Left kidney (tissue), 2 donors: Measurements from ENCODE around the gene ICA1L. TPM values are rescaled to one million over a fixed set of nuclear protein-coding genes. Genes with fewer than 3 reads are reported as not detected.
A peak's percentile ranks its signal among the peaks of the same experiment; 100 is the strongest.
"Not testable (repeated sequence)": the region's sequence is repeated elsewhere in the genome, so short reads cannot be mapped to it uniquely, and the experiment has no call there.

ENCODE experiments used
- DNase-seq: peaks from one replicate; pipeline ENCODE4 v3.0.0-alpha.2; 2013
- polyA plus RNA-seq: library from polyadenylated mRNA; unstranded; fragments of 120-200 nt; gene quantifications from one replicate; pipeline ENCODE4 v1.2.1, GENCODE V29; 2013; ENCODE audit not compliant: insufficient read length

The ICA1L gene
- polyA plus RNA-seq, 1 donor: 24.4 TPM

DNA sequence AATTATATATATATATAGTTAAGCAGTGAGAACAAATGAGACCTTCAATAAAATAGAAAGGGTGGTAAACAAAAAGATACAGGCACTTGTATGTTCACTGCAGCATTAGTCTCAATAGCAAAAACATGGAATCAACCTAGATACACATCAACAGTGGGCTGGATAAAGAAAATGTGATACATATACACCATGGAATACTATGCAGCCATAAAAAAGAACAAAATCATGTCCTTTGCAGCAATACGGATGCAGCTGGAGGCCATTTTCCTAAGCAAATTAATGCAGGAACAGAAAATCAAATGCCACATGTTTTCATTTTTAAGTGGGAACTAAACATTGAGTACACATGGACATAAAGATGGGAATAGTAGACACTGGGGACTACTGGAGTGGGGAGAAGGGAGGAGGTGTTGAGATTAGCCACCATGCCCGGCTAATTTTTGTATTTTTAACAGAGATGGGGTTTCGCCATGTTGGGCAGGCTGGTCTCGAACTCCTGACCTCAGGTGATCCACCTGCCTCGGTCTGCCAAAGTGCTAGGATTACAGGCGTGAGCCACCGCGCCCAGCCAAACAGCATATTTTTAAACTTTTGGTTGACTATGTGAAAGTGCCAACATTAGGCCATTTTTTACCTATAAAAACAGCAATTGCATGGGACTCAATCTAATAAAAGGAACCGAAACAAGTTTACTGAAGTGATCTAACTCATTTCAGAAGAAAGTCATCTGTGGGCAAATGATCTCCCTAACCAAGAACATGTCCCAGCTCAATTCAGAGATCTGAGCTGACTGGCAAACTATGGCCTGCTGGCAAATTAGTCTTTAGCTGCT is 23.7 kb downstream of the ICA1L start:
- no peak for DNase-seq

DNA sequence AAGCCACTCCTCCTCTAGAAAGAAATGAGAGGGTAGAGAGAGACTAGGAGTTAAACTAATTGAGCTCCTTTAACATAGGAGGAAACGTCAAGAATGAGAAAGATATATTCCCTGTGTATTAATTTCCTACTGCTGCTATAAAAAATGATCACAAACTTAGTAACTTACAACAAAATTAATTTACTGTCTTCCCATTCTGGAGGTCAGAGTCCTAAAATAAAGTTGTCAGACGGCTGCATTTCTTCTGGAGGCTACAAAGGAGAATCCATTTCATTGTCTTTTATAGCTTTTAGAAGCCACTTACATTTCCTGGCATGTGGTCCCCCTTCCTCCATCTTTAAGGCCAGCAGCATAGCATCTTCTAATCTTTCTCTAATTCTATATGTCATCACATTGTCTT is 26.9 kb downstream of the ICA1L start:
- DNase-seq: peak; percentile 35

DNA sequence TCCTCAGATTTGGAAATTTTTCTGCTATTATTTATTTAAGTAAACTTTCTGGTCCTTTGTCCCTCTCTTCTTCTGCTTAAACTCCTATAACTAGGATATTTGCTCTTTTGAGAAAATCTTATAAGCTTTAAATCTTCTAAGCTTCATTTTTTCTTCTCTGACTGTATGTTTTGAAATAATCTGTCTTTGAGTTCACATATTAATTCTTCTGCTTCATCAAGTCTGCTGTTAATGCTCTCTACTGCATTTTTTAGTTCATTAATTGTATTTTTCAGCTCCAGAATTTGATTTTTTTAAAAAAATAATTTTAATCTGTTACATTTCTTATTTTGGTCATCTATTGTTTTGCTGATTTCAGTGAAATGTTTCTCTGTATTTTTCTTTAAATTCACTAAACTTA is 28.9 kb downstream of the ICA1L start:
- DNase-seq: no peak

DNA sequence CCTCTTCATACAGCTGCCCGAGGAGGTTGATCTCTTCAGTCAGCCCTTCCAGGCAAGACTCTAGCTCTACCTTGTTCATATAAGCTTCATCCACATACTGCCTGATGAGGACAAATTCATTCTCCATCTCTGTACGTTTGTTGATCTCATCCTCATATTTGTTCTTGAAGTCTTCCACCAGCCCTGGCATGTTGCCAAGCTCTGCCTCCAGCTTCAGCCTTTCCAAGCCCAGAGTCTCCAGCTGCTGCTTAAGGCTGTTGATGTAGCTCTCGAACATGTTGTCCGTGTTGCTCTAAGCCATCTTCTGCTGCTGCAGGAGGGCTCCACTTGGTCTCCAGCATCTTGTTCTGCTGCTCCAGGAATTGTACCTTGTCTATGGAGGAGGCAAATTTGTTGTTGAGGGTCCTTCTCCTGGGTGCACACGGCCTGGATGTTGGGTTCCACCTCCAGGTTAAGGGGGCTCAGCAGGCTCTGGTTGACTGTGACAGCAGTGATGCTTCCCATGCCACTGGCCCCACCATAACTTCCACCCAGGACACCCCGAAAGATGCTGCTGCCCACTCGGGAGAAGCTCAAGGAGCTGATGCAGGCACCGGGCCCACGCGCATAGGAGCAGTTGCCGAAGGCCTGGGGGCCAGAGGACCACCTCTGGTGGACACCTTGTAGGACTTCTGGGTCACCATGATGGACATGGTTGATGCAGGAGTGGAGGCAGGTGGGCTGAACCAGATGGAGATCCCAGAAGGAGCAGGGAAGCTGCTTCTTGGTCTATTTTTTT is 30.3 kb downstream of the ICA1L start:
- DNase-seq: no peak

DNA sequence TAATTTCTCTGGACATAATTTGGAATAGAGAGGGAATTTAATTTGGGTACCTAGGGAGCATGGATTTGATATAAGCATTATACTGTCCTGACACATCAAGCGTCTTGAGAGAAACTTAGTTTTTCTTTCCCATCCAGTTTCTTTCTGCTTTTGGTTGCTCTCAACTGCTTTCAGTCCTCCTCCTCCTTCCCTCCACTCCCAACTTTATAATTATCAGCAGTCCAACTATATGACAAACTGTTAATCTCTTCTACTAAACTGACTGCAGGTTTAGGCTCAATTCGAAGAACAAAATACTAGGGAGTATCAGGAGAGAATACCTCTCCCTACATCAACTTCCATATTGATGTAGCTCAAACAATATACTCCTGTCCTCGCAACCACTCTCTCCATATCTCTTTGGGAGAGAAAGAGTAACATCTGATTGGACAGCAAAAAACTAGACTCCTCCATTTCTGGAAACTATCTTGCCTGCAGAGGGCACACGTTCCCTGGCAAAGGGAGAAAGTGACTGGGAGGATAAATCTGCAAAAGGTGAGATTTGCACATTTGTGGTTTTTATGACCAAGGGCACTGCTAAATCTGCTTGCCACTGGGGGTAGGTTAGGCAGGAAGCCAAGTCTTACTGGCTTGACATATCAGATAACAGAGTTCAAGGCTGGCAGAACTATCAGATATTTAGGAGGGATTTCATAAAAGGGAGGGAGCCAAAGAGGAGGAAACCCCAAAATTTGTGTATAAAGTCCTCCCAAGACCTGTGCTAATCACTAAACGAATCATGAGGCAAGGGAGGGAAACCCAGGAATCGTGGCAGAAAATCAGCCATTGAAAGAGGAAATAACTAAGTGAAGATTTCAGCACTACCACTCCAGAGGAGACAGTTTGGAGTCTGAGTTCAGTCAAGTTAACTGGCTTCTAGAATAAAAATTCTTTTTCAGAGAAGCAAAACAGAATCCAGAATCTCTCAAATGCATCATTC is 40.0 kb downstream of the ICA1L start:
- DNase-seq: peak; percentile 59

DNA sequence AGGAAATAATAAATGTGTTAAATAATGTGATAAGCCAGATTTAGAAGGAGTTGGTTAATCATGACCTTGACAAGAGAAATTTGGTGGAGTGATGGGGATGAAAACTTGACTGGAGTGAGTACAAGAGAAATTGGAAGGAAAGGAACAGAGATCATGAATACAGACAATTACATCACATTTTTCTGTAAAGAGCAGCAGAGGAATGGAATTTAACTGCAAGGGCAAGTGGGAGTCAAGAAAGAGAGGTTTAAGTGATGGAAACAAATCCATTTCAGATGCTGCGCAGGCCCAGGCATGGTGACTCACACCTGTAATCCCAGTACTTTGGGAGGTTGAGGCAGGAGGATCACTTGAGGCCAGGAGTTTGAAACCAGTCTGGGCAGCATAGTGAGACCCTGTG is 46.7 kb downstream of the ICA1L start:
- DNase-seq: no peak

DNA sequence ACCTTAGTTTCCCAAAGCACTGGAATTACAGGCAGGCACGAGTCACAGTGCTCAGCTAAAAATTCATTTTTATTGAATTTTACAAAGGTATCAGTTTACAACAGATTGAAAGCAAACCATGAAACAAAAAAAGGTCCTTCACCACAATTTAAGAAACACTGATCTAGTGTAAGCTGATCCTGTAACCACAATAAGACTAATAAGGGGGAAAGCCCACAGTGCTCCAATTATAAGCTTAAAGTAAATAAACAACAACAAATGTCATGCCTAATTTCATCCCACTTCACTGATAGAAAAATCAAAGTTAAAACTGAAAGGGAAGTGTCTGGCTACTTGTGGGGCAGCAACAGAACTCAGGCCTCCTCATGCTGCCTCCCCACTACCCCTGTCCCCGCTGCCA is 49.2 kb downstream of the ICA1L start:
- no peak for DNase-seq

DNA sequence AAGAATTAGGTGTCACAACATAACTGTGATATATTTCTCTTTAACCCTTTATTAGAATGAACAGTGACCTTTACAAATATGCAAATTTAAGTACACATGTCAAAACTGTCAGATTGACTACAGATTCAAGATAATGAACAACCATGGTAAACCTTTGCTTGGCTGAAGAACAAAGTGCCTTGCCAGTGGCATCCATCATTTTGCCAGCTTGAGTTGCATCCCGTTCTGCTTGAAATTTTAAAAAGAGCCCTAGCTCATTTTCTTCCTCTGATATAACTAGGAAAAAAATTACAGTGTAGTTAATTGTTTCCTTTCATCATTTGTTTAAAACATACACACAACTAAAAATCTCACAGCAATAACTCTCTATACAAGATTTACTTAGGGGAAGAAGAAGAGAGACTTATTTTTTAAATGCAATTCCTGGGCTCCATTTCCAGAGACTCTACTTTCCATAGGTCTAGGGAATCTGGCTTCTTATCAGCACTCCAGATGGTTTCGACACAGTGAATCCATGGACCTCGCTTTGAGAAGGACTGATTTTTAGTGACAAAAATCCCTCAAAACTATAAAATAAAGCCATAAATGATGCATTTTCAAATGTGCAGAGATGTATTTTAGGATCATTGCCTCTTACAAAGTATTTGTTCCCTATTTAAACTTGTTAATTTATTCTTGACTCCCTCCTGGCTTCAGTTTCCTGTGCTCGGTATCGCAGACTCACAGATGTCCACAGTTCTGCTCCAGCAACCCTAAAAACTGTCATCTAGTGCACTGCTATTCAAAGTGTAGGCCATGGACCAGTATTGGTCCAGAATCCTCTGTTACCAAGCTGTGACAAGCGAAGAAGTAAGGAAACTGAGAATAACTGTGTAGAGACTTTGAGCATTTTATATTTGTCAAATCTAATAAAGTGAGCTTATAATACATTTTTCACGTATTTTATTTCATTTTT is 50.1 kb downstream of the ICA1L start:
- DNase-seq: no peak

DNA sequence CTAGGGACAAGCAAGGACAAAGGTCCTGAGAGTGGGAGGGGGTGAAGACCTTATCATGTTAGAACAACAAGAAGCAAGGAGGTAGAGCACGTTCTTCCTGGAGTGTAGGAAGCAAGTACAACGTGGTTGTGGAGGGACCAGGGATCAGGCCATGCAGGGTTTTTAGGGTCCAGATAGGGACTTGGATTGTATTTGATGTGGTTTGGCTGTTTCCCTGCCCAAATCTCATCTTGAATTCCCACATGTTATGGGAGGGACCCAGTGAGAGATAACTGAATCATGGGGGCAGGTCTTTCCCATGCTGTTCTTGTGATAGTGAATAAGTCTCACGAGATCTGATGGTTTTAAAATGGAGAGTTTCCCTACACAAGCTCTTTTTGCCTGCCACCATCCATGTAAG is 53.2 kb downstream of the ICA1L start:
- DNase-seq: no peak

DNA sequence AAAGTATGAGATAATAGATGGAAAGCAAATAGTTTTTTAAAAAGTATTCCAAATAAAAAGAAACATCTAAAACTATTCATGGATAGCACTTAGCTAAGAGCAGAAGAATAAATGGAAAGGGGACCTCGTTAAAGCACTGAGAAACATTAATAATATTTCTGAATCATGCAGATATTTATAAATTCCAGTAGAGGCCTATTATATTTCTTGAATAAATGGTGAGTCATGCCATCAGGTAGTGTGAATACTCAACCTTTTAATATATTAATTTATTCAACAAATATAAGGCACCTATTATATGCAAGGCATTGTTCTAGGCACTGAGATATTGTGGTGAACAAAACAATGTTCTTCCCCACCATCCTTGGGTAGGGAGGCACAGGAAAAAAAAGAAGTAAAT is 53.8 kb downstream of the ICA1L start:
- DNase-seq: no peak

DNA sequence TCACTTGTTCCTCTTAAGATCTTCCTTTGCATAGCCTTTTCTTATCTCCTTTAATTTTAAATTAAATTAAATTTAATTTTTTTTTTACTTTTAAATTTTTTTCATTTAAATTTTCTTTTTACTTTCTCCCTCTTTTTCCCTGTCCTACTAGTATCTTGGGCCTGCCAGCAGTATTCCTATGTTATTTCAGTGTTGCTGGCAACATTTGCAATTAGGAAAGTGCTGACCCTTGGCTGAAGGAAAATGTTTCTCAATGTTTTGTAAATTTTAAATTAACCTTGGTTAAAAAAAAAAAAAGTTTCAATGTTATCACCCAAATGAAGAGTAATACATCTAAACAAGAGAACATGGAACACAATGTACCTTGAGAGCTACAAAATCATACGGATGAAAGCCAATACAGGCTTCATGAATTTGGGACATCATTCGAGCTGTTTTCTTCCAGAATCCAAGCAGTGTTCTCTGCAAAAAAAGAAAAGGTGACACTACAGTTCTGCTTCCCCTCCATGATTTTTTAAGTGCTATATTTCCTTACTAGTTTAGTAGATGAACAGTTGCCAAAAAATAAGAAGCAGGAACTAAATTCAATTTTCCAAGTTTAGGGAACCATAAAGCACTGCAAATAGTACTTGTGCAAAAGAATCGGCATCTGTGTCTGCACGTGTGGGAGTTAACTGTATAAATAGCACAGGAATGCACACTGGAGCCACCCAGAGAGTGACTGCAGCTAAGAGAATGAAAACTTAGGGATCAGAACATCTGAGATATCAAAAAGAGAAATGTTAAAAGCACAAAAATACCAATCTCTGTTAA is 55.8 kb downstream of the ICA1L start:
- DNase-seq: peak; percentile 52

DNA sequence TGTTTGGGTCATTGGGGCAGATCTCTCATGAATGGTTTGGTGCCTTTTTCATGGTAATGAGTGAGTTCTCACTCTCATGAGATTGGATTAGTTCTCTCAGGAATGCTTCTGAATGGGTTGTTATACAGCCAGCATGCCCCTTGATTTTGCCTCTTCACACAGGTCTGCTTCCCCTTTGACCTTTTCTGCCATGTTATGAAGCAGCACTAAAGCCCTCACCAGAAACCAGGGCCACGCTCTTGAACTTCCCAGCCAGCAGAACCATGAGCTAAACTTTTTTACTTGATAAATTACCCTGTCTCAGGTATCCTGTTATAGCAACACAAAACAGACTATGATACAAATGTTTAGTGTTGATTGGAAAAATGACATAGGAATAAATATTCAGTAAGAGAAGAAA is 57.3 kb downstream of the ICA1L start:
- DNase-seq: no peak

DNA sequence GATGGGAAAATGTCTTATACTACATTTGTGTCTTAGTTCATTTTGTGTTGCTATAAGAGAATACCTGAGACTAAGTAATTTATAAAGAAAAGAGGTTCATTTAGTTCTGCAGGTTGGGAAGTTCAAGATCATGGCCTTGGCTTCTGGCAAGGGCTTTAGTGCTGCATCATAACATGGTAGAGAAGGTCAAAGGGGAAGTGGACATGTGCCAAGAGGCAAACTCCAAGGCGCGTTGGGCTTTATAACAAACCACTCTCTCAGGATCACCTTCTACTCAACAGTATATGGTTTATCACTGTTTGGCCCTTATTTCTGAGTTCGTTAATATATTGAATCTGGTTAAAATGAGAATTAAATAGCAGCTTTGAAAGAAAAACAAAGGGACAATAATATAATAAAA is 58.2 kb downstream of the ICA1L start:
- DNase-seq: no peak

DNA sequence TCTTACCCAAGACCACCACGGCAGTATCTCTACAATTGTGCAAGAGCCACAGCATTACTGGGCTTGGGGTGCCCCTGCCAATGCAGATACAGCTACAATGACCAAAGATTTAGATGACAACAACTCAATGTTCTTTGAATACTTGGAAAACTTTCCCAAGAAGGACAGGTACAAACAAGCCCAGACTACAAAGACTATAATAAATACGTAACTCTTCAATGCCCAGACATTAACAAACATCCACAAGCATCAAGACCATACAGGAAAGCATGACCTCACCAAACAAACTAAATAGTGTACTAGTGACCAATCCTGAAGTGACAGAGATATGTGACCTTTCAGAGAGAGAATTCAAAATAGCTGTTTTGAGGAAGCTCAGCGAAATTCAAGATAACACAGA is 62.8 kb downstream of the ICA1L start:
- no peak for DNase-seq

DNA sequence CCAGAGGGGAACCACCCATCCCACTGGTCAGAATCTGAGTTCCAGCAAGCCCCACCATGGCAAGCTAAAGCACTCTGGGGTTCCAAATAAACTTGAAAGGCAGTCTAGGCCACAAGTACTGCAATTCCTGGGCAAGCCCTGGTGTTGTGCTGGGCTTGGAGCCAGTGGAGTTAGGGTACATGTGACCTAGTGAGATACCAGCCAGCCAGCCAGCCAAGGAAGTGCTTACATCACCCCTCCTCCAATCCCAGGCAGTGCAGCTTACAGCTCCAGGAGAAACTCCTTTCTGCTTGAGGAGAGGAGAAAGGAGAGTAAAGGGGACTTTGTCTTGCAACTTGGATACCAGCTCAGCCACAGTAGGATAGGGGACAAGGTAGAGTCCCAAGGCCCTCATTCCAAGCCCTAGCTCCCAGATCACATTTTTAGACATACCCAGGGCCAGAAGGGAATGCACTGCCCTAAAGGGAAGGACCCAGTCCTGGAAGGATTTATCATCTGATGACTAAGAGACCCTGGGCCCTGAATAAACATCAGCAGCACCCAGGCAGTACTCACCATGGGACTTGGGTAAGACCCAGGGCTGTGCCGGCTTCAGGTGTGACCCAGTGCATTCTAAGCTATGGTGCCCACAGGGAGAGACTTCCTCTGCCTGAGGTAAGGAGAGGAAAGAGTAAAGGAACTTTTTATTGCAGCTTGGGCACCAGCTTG is 64.0 kb downstream of the ICA1L start:
- DNase-seq: peak; percentile 38

DNA sequence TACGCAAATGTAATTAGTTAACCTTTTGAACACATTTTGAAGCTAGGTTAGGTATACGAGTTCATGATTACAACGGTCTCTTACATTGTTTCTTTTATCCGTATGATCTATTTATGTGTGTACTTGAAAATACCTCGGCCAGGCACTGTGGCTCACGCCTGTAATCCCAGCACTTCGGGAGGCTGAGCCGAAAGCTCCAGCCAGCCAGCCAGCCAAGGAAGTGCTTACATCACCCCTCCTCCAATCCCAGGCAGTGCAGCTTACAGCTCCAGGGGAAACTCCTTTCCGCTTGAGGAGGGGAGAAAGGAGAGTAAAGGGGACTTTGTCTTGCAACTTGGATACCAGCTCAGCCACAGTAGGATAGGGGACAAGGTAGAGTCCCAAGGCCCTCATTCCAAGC is 65.7 kb downstream of the ICA1L start:
- not testable (repeated sequence) for DNase-seq

DNA sequence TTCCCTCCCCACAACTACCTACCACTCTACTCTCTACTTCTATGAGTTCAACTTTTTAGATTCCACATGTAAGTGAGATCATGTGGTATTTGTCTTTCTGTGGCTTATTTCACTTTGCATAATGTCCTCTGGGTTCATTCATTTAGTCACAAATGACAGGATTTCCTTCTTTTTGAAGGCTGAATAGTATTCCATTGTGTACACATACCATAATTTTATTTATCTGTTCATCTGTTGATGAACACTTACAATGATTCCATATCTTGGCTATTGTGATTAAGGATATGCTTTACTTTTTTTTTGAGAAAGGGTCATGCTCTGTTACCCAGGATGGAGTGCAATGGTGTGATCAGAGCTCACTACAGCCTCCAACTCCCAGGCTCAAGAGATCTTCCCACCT is 73.6 kb downstream of the ICA1L start:
- DNase-seq: no peak

DNA sequence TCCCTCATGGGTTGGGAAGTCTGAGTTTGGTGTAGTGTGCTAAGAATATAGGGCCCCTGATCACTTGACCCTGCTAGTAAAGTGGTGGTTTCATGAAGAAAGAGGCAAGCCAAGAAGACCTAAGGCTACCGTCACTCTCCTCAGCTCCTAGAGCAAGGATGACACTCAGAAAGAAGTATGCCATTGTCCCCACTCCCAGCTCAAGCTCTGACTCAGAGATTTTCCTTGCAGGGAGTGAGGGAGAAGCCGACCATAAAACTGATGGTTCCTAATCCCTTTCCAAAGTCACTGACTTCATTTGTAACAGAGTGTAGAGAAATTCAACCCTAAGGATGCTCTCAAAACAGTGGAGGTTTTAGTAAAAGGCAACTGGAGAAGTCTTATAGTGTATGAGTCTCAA is 80.9 kb downstream of the ICA1L start:
- no peak for DNase-seq

DNA sequence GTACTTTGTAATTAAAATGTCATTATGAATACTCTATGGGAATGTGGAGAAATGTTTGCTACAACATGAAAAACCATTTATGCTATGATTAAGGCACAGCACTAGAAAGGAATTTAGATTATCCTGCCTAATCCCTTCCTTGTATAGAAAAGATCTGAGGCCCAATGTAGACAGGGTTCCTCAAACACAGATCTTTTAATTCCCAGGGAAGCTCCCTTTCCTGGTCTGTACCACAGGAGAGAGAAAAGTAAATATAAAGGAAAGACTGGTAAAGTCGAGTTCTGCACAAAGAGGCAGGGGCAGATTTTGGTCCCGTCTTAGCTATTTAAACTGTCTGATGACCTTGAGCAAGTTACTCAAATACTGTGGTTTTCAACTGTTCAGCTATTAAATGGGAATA is 84.7 kb downstream of the ICA1L start:
- no peak for DNase-seq
